Neural crest cell (in vitro differentiated cells): ENCODE results near the gene OXT. TPM values are rescaled to one million over a fixed set of nuclear protein-coding genes. Genes with fewer than 3 reads are reported as not detected.
"Not testable (repeated sequence)": the region's sequence is repeated elsewhere in the genome, so short reads cannot be mapped to it uniquely, and the experiment has no call there.

Experiments used
- DNase-seq: peaks from one replicate; pipeline ENCODE4 v3.0.0; 2021; ENCODE audit warnings: low read depth, mixed read lengths, low spot score
- H3K27ac Mint-ChIP-seq: one replicate; pipeline ENCODE4 v1.8.0; 2021; ENCODE audit warnings: mild to moderate bottlenecking, mixed read lengths; ENCODE audit not compliant: unreplicated experiment
- H3K27me3 Mint-ChIP-seq: 2 replicates; pipeline ENCODE4 v1.8.0; 2021; ENCODE audit warnings: low read depth, mild to moderate bottlenecking, mixed read lengths
- H3K36me3 Mint-ChIP-seq: 2 replicates; pipeline ENCODE4 v1.8.0; 2021; ENCODE audit warnings: low read depth, mild to moderate bottlenecking, mixed read lengths
- H3K4me1 Mint-ChIP-seq: 2 replicates; pipeline ENCODE4 v1.8.0; 2021; ENCODE audit warnings: mixed read lengths
- H3K4me3 Mint-ChIP-seq: one replicate; pipeline ENCODE4 v1.8.0; 2021; ENCODE audit warnings: mild to moderate bottlenecking, mixed read lengths
- H3K9me3 Mint-ChIP-seq: 2 replicates; pipeline ENCODE4 v1.8.0; 2021; ENCODE audit warnings: mixed read lengths
- total RNA-seq: library from RNA; stranded (reverse); gene quantifications from 2 replicates; pipeline ENCODE4 v1.2.1, GENCODE V29; 2021
- TF ChIP-seq, protein P1 (sequence below): fragments of 200-600 bp; sonication (generic); conservative IDR thresholded peaks from 2 replicates; pipeline ENCODE4 v1.5.0; 2021; ENCODE audit warnings: antibody characterized with exemption, mild to moderate bottlenecking

OXT gene
- total RNA-seq, 1 donor from 2014 or later, result not detected

DNA sequence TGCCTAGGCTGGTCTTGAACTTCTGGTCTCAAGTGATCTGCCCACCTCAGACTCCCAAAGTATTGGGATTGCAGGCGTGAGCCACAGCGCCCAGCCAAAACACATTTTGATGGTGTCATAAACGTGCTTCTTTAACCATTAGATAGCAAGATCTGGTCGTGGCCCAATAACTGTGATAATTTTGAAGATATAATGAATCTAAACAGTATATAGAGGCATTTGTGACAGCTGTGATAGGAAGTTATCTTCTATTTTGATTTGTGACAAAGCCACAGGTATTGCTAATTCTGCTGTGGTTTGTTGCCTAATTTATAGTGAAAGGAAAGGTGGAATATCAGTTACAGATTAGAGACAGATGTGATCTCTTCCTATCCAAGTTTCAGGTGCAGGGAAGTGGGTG is 695 bp upstream of the OXT start:
- Mint-ChIP-seq H3K4me1 (peaks cover 5% of the 10 kb centered on the region), H3K27ac (no peak overlapping the region), H3K4me3 (no peak overlapping the region), H3K36me3 (no peaks in the 10 kb centered on the region), H3K27me3 (peaks cover 30% of the 10 kb centered on the region), H3K9me3 (no peaks in the 10 kb centered on the region)
- TF ChIP-seq, protein P1, sequence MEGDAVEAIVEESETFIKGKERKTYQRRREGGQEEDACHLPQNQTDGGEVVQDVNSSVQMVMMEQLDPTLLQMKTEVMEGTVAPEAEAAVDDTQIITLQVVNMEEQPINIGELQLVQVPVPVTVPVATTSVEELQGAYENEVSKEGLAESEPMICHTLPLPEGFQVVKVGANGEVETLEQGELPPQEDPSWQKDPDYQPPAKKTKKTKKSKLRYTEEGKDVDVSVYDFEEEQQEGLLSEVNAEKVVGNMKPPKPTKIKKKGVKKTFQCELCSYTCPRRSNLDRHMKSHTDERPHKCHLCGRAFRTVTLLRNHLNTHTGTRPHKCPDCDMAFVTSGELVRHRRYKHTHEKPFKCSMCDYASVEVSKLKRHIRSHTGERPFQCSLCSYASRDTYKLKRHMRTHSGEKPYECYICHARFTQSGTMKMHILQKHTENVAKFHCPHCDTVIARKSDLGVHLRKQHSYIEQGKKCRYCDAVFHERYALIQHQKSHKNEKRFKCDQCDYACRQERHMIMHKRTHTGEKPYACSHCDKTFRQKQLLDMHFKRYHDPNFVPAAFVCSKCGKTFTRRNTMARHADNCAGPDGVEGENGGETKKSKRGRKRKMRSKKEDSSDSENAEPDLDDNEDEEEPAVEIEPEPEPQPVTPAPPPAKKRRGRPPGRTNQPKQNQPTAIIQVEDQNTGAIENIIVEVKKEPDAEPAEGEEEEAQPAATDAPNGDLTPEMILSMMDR, result no peak
- no peak for DNase-seq

DNA sequence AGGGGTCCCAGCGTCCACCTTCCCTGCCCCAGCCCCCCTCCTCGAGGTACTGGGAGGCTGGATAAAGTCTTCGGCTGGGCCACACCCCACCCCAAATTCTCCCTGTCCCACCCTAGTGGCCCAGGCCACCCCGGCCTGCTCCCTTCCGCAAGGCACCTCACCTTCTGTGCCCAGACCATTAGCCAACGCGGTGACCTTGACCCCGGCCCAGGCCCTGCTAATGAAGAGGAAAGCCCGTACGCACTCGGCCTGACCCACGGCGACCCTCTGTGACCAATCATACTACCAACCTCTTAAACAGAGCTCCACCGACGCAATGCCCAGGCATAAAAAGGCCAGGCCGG is 182 bp upstream of the OXT start:
- TF ChIP-seq, protein P1, result no peak
- no peak overlapping the region for H3K4me3 Mint-ChIP-seq
- no peak for DNase-seq
- peaks cover 5% of the 10 kb centered on the region for H3K4me1 Mint-ChIP-seq
- H3K9me3 Mint-ChIP-seq, result no peaks in the 10 kb centered on the region
- H3K36me3 Mint-ChIP-seq, result no peaks in the 10 kb centered on the region
- no peak overlapping the region for H3K27ac Mint-ChIP-seq
- H3K27me3 Mint-ChIP-seq, result peaks cover 31% of the 10 kb centered on the region

DNA sequence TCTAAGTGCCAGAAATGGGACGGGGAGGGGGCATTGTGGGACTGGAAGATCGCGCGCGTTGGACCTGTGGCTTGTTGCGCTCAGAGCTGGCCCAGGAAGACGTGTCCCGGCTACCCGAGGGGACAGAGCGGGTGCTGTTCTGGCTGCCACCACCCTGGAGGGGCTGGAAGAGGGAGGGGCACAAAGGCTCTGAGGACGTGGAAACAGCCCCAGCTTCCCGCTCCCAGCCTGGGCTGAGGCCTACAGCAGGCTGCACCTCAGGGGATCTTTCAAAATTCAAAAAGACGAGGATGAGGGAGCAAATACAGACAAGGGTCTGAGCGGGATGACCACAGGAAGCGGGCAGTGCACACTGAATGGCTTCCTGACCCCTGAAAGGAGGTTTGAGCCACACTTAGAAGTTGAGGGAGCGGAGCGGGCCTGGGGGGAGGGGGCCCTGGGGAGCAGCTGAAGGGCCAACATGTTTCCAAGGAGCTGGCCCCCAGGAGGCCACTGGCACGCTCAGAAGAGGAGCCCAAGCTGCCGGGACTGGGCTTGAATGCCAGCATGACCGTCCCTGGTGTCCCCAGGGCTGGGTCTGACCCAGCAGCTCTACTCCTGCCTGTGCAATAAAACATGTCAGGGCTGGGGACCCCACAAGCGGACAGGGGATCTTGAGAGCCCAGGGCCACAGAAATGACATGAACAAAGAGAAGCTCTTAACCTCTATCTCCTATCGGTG is 1.3 kb downstream of the OXT start:
- TF ChIP-seq, protein P1, result no peak
- no peak overlapping the region for H3K27ac Mint-ChIP-seq
- H3K36me3 Mint-ChIP-seq, result no peaks in the 10 kb centered on the region
- H3K4me1 Mint-ChIP-seq, result peaks cover 5% of the 10 kb centered on the region
- H3K27me3 Mint-ChIP-seq, result peaks cover 37% of the 10 kb centered on the region
- no peaks in the 10 kb centered on the region for H3K9me3 Mint-ChIP-seq
- peak overlapping the region; percentile 34 for H3K4me3 Mint-ChIP-seq
- DNase-seq, result no peak

DNA sequence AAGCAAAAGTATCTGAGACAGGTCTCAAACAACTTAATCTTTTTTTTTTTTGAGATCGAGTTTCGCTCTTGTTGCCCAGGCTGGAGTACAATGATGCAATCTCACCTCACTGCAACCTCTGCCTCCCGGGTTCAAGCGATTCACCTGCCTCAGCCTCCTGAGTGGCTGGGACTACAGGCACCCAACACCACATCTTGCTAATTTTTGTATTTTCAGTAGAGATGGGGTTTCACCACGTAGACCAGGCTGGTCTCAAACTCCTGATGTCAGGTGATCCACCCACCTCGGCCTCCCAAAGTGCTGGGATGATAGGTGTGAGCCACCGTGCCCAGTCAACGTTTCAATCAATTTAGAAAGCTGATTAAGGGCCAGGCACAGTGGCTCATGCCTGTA is 1.8 kb downstream of the OXT start:
- H3K27ac Mint-ChIP-seq, H3K9me3 Mint-ChIP-seq, H3K4me1 Mint-ChIP-seq, H3K4me3 Mint-ChIP-seq, H3K36me3 Mint-ChIP-seq, DNase-seq: not testable (repeated sequence)
- H3K27me3 Mint-ChIP-seq, result peaks cover 42% of the 10 kb centered on the region

DNA sequence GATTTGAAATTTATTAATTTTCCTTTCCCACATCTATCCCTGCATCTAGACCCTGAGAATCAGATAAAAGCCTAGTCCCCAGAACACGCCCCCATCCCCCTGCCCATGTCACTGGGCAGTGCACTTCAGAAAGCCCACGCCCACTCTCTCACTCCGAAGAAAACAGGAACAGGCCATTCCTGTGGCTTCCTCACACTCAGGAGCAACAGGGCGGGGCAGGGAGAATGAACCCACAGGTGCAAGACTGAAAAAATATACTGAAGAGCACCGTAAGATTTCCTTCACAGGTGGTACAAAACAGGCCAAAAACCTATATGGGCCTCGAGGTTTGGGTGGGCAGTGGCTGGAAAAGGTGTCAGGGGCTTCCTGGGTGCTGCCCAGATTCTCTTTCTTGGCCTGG is 3.4 kb downstream of the OXT start:
- Mint-ChIP-seq H3K27me3 (peaks cover 56% of the 10 kb centered on the region), H3K27ac (no peak overlapping the region), H3K9me3 (no peaks in the 10 kb centered on the region), H3K4me3 (no peak overlapping the region), H3K4me1 (peaks cover 5% of the 10 kb centered on the region), H3K36me3 (no peaks in the 10 kb centered on the region)
- TF ChIP-seq, protein P1, result no peak
- no peak for DNase-seq

DNA sequence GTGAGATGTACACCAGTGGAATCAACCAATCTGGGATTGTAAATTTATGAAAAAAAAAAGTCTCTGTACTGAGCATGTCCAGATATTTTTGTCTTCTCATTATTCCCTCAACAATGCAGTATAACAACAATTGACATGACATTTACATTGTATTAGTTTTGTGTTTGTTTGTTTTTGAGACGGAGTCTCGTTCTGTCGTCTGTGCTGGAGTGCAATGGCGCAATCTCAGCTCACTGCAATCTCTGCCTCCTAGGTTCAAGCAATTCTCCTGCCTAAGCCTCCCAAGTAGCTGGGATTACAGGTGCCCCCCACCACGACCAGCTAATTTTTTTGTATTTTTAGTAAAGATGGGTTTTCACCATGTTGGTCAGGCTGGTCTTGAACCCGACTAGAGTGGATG is 3.9 kb downstream of the OXT start:
- H3K4me3 Mint-ChIP-seq, H3K9me3 Mint-ChIP-seq, H3K4me1 Mint-ChIP-seq, H3K36me3 Mint-ChIP-seq, DNase-seq, H3K27ac Mint-ChIP-seq: not testable (repeated sequence)
- peaks cover 61% of the 10 kb centered on the region for H3K27me3 Mint-ChIP-seq
